Ovary (tissue), 9 donors: ENCODE data around the gene ANKRD40. TPM values are rescaled to one million over a fixed set of nuclear protein-coding genes. Genes with fewer than 3 reads are reported as not detected.

Source experiments
- DNase-seq, 5 donors: peaks; one replicate each; pipeline ENCODE4 v3.0.0-alpha.2; 2019 to 2020
- H3K27ac ChIP-seq, 2 donors: fragments of 200-600 bp; one replicate each; pipeline versions ENCODE4 v1.5.1 to v1.8.0; 2019 to 2022
- H3K27me3 ChIP-seq: fragments of 200-600 bp; one replicate; pipeline ENCODE4 v1.8.0; 2022
- H3K36me3 ChIP-seq: fragments of 200-600 bp; sonication (generic); one replicate; pipeline ENCODE4 v1.5.1; 2019
- H3K4me1 ChIP-seq: one replicate; pipeline ENCODE4 v1.8.1; 2013; ENCODE audit warnings: mild to moderate bottlenecking, moderate library complexity; ENCODE audit not compliant: insufficient read depth
- H3K4me3 ChIP-seq: fragments of 200-600 bp; sonication (generic); one replicate; pipeline ENCODE4 v1.5.1; 2017
- H3K9me3 ChIP-seq, 2 donors: fragments of 200-600 bp in 1 of 2; sonication (generic) in 1 of 2; one replicate each; pipeline versions ENCODE4 v1.5.1 to v1.8.1; 2013 to 2019; ENCODE audit warnings: mild to moderate bottlenecking in 1 of 2, moderate library complexity in 1 of 2
- CTCF ChIP-seq, 3 donors: fragments of 450-650 bp in 2 of 3; fragments of 200-600 bp in 1 of 3; IDR thresholded peaks; one replicate each; pipeline versions ENCODE4 v1.5.1 to v1.8.0; 2016 to 2022; ENCODE audit warnings: antibody characterized with exemption in 3 of 3, mild to moderate bottlenecking in 1 of 3
- EP300 ChIP-seq: sonication (generic); formaldehyde crosslinking; IDR thresholded peaks from one replicate; pipeline ENCODE4 v1.6.1; 2017; ENCODE audit warnings: antibody characterized with exemption
- POLR2A ChIP-seq: fragments of 450-650 bp; IDR thresholded peaks from one replicate; pipeline ENCODE4 v1.6.1; 2017; ENCODE audit warnings: antibody characterized with exemption, mild to moderate bottlenecking, moderate library complexity
- WGBS, 3 donors: extraction: QIAGEN DNeasy Blood & Tissue Kit in 1 of 3; methylation state at CpG; one replicate each; pipeline versions ENCODE4 v1.1.5 to v1.1.7; 2013 to 2017; 5-methylcytosine and 5-hydroxymethylcytosine counted together
- intact Hi-C, 4 donors: fragments of 100-400 bp; cut with DNase I; formaldehyde crosslinking; loops; one replicate each; pipeline versions ENCODE4 v1.11.0 to v1.15.1; 2022 to 2023
- polyA plus RNA-seq, 2 donors: library from polyadenylated mRNA; stranded (reverse); fragments of 200-250 nt in 1 of 2; fragments of 350-450 nt in 1 of 2; fragmentation: Illumina TruSeq in 1 of 2; extraction: RNeasy Lipid Tissue Mini Kit (QIAGEN cat#74804) in 1 of 2; gene quantifications; one replicate each; pipeline ENCODE4 v1.2.3, GENCODE V29; 2013 to 2014
- total RNA-seq, 7 donors: library from RNA; depleted of rRNA in 2 of 7; stranded (reverse); fragments of >200 nt in 2 of 7; fragmentation: NEBNext Ultra II Directional in 3 of 7; extraction: Animal tissue kit (Norgen Biotek cat#: 25700) in 3 of 7; gene quantifications; one replicate each; pipeline versions ENCODE4 v1.1.0 to v1.2.4, GENCODE V29; 2016 to 2023
- donor health status: DM: no; HTN: no; CAD: no; lungs with moderate emphysema.
- donor health status: DM: no; HTN: no; CAD: no.
- donor health status: Bipolar disorder and iron deficiency.
- donor health status: DM: yes; HTN: yes; CAD: no.
- donor health status: DM: no; HTN: no; CAD: no.
- donor health status: DM: yes; HTN: yes; CAD: no.

Gene ANKRD40
- total and polyA plus RNA-seq, 9 donors, result 17.0 to 52.6 (median 41.8) TPM

GRCh38 chr17:50739098-50739497 lies 31.4 kb upstream of the ANKRD40 start:
- Histone ChIP-seq H3K27me3 (no peaks in the 10 kb centered on the region), H3K4me3 (no peak overlapping the region), H3K4me1 (no peaks in the 10 kb centered on the region), H3K9me3 (no peaks in the 10 kb centered on the region), H3K27ac (no peak overlapping the region), H3K36me3 (no peaks in the 10 kb centered on the region)
- WGBS, 3 donors, result 1 to 82% (median 46%) methylated on average over 2 of the region's 2 CpGs
- no peak for TF ChIP-seq EP300
- no peak for TF ChIP-seq POLR2A
- no peak for TF ChIP-seq CTCF (IDR thresholded peaks at IDR 0.05)
- no peak for DNase-seq
- intact Hi-C loops, result loop anchor here in 1 of 4 donors (2.0 kb wide), 1 partner anchor 38 kb away; no protein-coding TSS in a partner anchor

- Histone ChIP-seq H3K4me1 (peaks cover 2% of the 10 kb centered on the region), H3K4me3 (no peak overlapping the region), H3K27ac (no peak overlapping the region), H3K36me3 (no peaks in the 10 kb centered on the region), H3K27me3 (no peaks in the 10 kb centered on the region), H3K9me3 (no peaks in the 10 kb centered on the region)
- TF ChIP-seq CTCF (IDR thresholded peaks at IDR 0.05) (no peak), EP300 (no peak), POLR2A (no peak)
- no peak for DNase-seq
- intact Hi-C loops, result no loop called here
- 69 to 80% (median 79%) methylated on average over 2 of the region's 2 CpGs for WGBS, 3 donors
These were observed 29.5 kb upstream of the ANKRD40 start for GRCh38 chr17:50737118-50737698.

- H3K27ac ChIP-seq, result no peak overlapping the region
- H3K4me1 ChIP-seq, result peaks cover 6% of the 10 kb centered on the region
- H3K27me3 ChIP-seq, result no peaks in the 10 kb centered on the region
- no peaks in the 10 kb centered on the region for H3K9me3 ChIP-seq
- DNase-seq, result no peak
- no peaks in the 10 kb centered on the region for H3K36me3 ChIP-seq
- TF ChIP-seq EP300 (no peak), CTCF (IDR thresholded peaks at IDR 0.05) (no peak), POLR2A (no peak)
- 70 to 78% (median 72%) methylated on average over 3 of the region's 3 CpGs for WGBS, 3 donors
- no peak overlapping the region for H3K4me3 ChIP-seq
- intact Hi-C loops, result no loop called here
These were observed 27.6 kb upstream of the ANKRD40 start for GRCh38 chr17:50735287-50735686.

GRCh38 chr17:50731575-50732460 lies 24.1 kb upstream of the ANKRD40 start:
- no peaks in the 10 kb centered on the region for H3K27me3 ChIP-seq
- H3K4me1 ChIP-seq, result peaks cover 17% of the 10 kb centered on the region
- intact Hi-C loops, result no loop called here
- no peak overlapping the region for H3K4me3 ChIP-seq
- H3K9me3 ChIP-seq, result no peaks in the 10 kb centered on the region
- no peak overlapping the region for H3K27ac ChIP-seq
- H3K36me3 ChIP-seq, result no peaks in the 10 kb centered on the region
- TF ChIP-seq EP300, result no peak
- no peak for DNase-seq
- WGBS, 3 donors, result 73 to 78% (median 76%) methylated on average over 7 of the region's 7 CpGs
